Ishikawa (cell line): ENCODE results near the gene MFNG.

Experiments used
- CEBPB ChIP-seq: IDR thresholded peaks from 2 replicates; pipeline ENCODE4 v1.6.1; 2012
- CREB1 ChIP-seq: IDR thresholded peaks from 2 replicates; pipeline ENCODE4 v1.6.1; 2012; ENCODE audit warnings: low read depth
- EGR1 ChIP-seq: IDR thresholded peaks from 2 replicates; pipeline ENCODE4 v1.6.1; 2012
- EP300 ChIP-seq: IDR thresholded peaks from 2 replicates; pipeline ENCODE4 v1.6.1; 2012; ENCODE audit warnings: borderline replicate concordance
- FOXM1 ChIP-seq: IDR thresholded peaks from 2 replicates; pipeline ENCODE4 v1.6.1; 2012; ENCODE audit warnings: low read depth, borderline replicate concordance
- NFIC ChIP-seq: IDR thresholded peaks from 2 replicates; pipeline ENCODE4 v1.6.1; 2012
- RAD21 ChIP-seq: IDR thresholded peaks from 2 replicates; pipeline ENCODE4 v1.6.1; 2012; ENCODE audit warnings: low read depth
- TAF1 ChIP-seq: IDR thresholded peaks from 2 replicates; pipeline ENCODE4 v1.6.1; 2012; ENCODE audit warnings: low read depth, mild to moderate bottlenecking
- TCF12 ChIP-seq: IDR thresholded peaks from 2 replicates; pipeline ENCODE4 v1.6.1; 2012; ENCODE audit warnings: low read depth
- TEAD4 ChIP-seq: IDR thresholded peaks from 2 replicates; pipeline ENCODE4 v1.6.1; 2012
- YY1 ChIP-seq: IDR thresholded peaks from 2 replicates; pipeline ENCODE4 v1.6.1; 2012; ENCODE audit warnings: low read depth
- ZBTB7A ChIP-seq: IDR thresholded peaks from 2 replicates; pipeline ENCODE4 v1.6.1; 2012; ENCODE audit warnings: low read depth
- TF ChIP-seq, protein P1 (sequence below): IDR thresholded peaks from 2 replicates; pipeline ENCODE4 v1.6.1; 2012
- TF ChIP-seq, protein P2 (sequence below): IDR thresholded peaks from 2 replicates; pipeline ENCODE4 v1.6.1; 2012
- TF ChIP-seq, protein P3 (sequence below): IDR thresholded peaks from 2 replicates; pipeline ENCODE4 v1.6.1; 2012; ENCODE audit warnings: low read depth, mild to moderate bottlenecking

The MFNG gene, protein sequence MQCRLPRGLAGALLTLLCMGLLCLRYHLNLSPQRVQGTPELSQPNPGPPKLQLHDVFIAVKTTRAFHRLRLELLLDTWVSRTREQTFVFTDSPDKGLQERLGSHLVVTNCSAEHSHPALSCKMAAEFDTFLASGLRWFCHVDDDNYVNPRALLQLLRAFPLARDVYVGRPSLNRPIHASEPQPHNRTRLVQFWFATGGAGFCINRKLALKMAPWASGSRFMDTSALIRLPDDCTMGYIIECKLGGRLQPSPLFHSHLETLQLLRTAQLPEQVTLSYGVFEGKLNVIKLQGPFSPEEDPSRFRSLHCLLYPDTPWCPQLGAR

DNA sequence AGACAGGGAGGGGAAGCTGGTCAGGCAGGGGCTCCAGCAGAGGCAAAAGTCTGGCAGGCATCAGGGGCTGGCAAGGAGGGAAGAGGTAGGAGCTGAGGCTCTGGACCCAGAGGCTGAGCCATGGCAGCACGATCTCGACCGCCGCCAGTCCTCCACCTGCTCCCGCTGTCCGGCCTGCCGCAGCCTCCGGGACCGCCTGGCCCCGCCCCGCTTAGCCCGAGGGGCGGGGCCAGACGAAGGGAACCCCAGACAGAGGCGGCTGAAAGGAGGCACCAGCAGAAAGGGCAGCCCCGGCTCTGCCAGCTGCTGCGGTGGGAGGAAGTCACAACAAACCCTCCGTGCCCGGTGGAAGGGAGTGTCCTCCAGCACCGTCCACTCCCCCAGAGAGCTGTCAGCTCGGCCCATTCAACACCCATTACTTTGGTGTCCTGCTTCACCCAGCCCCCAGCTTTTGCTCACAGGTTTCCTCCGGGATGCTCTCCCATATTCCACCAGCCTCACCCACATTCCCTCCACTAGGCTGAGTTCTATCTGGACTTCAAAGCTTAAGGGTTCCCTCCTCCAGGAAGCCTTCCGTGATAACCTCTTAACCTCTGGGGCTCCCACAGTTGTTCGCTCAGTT lies at the start of gene MFNG:
Gene MFNG, minus strand, starts transcription at position 161 of the 622 bp plus-strand sequence. CDS start 207 bp downstream, outside the sequence.
- no peak for TF ChIP-seq RAD21
- peak; percentile 31; the same call in 1 of the 2 replicates for TF ChIP-seq TEAD4
- no peak for TF ChIP-seq EGR1
- no peak for TF ChIP-seq YY1
- no peak for TF ChIP-seq CEBPB
- no peak for TF ChIP-seq FOXM1
- no peak for TF ChIP-seq CREB1
- no peak for TF ChIP-seq TAF1
- TF ChIP-seq, protein P1, sequence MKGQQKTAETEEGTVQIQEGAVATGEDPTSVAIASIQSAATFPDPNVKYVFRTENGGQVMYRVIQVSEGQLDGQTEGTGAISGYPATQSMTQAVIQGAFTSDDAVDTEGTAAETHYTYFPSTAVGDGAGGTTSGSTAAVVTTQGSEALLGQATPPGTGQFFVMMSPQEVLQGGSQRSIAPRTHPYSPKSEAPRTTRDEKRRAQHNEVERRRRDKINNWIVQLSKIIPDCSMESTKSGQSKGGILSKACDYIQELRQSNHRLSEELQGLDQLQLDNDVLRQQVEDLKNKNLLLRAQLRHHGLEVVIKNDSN = no peak
- TF ChIP-seq, protein P2, sequence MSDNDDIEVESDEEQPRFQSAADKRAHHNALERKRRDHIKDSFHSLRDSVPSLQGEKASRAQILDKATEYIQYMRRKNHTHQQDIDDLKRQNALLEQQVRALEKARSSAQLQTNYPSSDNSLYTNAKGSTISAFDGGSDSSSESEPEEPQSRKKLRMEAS = peak; percentile 44; the same call in 1 of the 2 replicates
- TF ChIP-seq TCF12 = no peak
- TF ChIP-seq NFIC = no peak
- TF ChIP-seq EP300 = no peak; the same call in 1 of the 2 replicates
- TF ChIP-seq ZBTB7A = no peak
- TF ChIP-seq, protein P3, sequence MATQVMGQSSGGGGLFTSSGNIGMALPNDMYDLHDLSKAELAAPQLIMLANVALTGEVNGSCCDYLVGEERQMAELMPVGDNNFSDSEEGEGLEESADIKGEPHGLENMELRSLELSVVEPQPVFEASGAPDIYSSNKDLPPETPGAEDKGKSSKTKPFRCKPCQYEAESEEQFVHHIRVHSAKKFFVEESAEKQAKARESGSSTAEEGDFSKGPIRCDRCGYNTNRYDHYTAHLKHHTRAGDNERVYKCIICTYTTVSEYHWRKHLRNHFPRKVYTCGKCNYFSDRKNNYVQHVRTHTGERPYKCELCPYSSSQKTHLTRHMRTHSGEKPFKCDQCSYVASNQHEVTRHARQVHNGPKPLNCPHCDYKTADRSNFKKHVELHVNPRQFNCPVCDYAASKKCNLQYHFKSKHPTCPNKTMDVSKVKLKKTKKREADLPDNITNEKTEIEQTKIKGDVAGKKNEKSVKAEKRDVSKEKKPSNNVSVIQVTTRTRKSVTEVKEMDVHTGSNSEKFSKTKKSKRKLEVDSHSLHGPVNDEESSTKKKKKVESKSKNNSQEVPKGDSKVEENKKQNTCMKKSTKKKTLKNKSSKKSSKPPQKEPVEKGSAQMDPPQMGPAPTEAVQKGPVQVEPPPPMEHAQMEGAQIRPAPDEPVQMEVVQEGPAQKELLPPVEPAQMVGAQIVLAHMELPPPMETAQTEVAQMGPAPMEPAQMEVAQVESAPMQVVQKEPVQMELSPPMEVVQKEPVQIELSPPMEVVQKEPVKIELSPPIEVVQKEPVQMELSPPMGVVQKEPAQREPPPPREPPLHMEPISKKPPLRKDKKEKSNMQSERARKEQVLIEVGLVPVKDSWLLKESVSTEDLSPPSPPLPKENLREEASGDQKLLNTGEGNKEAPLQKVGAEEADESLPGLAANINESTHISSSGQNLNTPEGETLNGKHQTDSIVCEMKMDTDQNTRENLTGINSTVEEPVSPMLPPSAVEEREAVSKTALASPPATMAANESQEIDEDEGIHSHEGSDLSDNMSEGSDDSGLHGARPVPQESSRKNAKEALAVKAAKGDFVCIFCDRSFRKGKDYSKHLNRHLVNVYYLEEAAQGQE = no peak

DNA sequence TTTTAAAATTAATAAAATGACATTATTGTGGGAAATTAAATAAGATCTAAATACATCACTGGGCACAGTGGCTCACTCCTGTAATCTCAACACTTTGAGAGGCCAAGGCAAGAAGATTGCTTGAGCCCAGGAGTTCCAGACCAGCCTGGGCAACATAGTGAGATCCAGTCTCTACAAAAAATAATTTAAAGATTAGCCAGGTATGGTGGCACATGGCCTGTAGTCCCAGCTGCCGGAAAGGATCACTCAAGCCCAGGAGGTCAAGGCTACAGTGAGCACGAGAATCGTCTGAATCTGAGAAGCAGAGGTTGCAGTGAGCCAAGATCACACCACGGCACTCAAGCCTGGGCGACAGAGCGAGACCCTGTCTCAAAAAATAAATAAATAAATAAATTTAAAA lies 49.0 kb upstream of the MFNG start:
- TF ChIP-seq, protein P3 = no peak
- TF ChIP-seq FOXM1 (no peak), TEAD4 (no peak), CEBPB (no peak), TAF1 (no peak), EP300 (no peak), NFIC (no peak), YY1 (no peak), ZBTB7A (no peak), RAD21 (no peak), EGR1 (no peak), CREB1 (no peak), TCF12 (no peak)
- TF ChIP-seq, protein P2 = no peak
- TF ChIP-seq, protein P1 = no peak

DNA sequence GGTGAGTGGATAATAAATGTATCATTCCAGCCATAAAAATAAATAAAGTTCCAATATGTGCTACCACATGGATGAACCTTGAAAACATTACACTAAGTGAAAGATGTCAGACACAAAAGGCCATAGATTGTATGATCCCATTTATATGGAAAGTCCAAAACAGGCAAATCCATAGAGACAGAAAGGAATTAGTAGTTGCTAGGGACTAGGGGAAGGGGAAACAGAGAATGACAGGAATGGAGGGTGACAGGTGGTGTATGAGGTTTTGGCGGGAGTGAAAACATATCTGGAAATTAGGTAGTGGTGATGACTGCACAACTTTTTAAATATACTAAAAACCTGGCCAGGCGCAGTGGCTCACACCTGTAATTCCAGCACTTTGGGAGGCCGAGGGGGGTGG lies 48.3 kb upstream of the MFNG start:
- no peak for TF ChIP-seq CREB1
- TF ChIP-seq TEAD4 = no peak
- TF ChIP-seq FOXM1 = no peak
- no peak for TF ChIP-seq TCF12
- TF ChIP-seq, protein P1 = no peak
- TF ChIP-seq, protein P3 = no peak
- TF ChIP-seq CEBPB = no peak
- no peak for TF ChIP-seq RAD21
- TF ChIP-seq EP300 = no peak
- TF ChIP-seq ZBTB7A = no peak
- TF ChIP-seq TAF1 = no peak
- TF ChIP-seq EGR1 = no peak
- no peak for TF ChIP-seq NFIC
- no peak for TF ChIP-seq YY1
- TF ChIP-seq, protein P2 = no peak
